GM18870 (cell line): ENCODE measurements around the gene CDK3.
"Not testable (repeated sequence)": the region's sequence is repeated elsewhere in the genome, so short reads cannot be mapped to it uniquely, and the experiment has no call there.

Experiments
- ATAC-seq: cut with Tn5 transposase; IDR thresholded peaks from one replicate; pipeline ENCODE4 v1.9.1; 2021; ENCODE audit warnings: moderate library complexity; ENCODE audit not compliant: unreplicated experiment

Gene CDK3

GRCh38 chr17:76036497-76037261, 36.0 kb downstream of the CDK3 start:
- ATAC-seq, result no peak

GRCh38 chr17:76038050-76038449, 37.4 kb downstream of the CDK3 start:
- no peak for ATAC-seq

GRCh38 chr17:76039121-76039520, 38.5 kb downstream of the CDK3 start:
- no peak for ATAC-seq

- no peak for ATAC-seq
Observed at GRCh38 chr17:76040376-76040775, 39.7 kb downstream of the CDK3 start.

GRCh38 chr17:76042868-76043267, 42.2 kb downstream of the CDK3 start:
- not testable (repeated sequence) for ATAC-seq

- ATAC-seq, result not testable (repeated sequence)
Observed at GRCh38 chr17:76044475-76045007, 43.9 kb downstream of the CDK3 start.

GRCh38 chr17:76046064-76046463, 45.4 kb downstream of the CDK3 start:
- ATAC-seq, result no peak

- ATAC-seq, result no peak
Observed at GRCh38 chr17:76048025-76048605, 47.5 kb downstream of the CDK3 start.

- no peak for ATAC-seq
Observed at GRCh38 chr17:76048711-76049110, 48.1 kb downstream of the CDK3 start.

- no peak for ATAC-seq
Observed at GRCh38 chr17:76049239-76049638, 48.6 kb downstream of the CDK3 start.

- ATAC-seq, result no peak
Observed at GRCh38 chr17:76049836-76050537, 49.3 kb downstream of the CDK3 start.

GRCh38 chr17:76050538-76051467, 50.1 kb downstream of the CDK3 start:
- no peak for ATAC-seq

- no peak for ATAC-seq
Observed at GRCh38 chr17:76051561-76051960, 50.9 kb downstream of the CDK3 start.

GRCh38 chr17:76053246-76054111, 52.8 kb downstream of the CDK3 start:
- ATAC-seq, result no peak

- no peak for ATAC-seq
Observed at GRCh38 chr17:76054112-76054476, 53.4 kb downstream of the CDK3 start.
